Stimulated activated CD8-positive, alpha-beta memory T cell treated with anti-CD3 and anti-CD28 coated beads, Interleukin-7, amount 100 ng/mL, for 1 hour (primary cell): ENCODE measurements around the gene IQCC.

ENCODE experiments used
- DNase-seq, 2 donors: peaks; one replicate each; pipeline ENCODE4 v3.0.0-alpha.2; 2020; ENCODE audit warnings: low read depth in 2 of 2

IQCC gene

DNA sequence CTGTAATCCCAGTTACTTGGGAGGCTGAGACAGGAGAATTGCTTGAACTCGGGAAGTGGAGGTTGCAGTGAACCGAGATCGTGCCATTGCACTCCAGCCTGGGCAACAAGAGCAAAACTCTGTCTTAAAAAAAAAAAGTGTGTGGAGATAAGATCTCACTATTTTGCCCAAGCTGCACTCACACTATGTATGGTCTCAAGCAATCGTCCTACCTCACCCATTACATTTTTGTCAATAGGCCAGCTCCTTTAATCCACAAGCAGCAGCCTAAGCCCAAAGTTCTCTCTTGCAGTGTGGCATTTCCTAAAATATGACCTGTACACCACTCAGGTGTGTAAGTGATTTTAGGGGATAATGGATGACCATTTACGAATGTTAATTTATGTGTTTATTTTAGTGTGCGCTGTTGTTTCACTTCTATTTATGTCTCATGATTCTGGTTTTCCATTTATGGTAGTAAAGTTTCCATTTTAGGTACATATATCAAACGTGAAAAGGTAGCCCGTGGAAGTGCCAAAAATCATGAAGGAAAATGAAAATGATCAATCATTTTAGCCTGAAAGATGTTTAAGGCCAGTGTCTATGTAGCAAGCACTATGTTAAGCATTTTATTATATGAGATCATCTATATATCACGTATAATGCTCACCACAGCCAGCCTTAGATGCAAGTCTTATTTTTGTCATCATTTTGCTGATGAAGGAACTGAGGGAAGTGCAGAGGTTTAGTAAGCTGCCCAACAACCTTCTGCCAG lies 51.2 kb downstream of the IQCC start:
- no peak for DNase-seq

DNA sequence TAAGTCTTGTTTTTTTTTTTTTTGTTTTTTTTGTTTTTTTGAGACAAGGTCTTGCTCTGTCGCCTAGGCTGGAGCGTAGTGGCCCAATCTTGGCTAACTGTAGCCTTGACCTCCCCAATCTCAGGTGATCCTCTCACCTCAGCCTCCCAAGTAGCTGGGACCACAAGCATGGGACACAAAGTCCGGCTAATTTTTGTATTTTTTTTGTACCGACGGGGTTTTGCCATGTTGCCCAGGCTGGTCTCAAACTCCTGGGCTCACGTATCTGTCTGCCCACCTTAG lies 51.7 kb downstream of the IQCC start:
- no peak for DNase-seq
